Natural killer cell (primary cell): ENCODE results near the gene BBS9. TPM values are rescaled to one million over a fixed set of nuclear protein-coding genes. Genes with fewer than 3 reads are reported as not detected.

ENCODE experiments used
- ATAC-seq, 3 donors: fragments of 150-1000 bp in 2 of 3; fragments of 200-7000 bp in 1 of 3; cut with Tn5 transposase; 1 replicate in 1 of 3; 2 replicates in 2 of 3; pipeline ENCODE4 v1.10.0; 2021; ENCODE audit warnings: mild to moderate bottlenecking in 2 of 3, moderate library complexity in 2 of 3
- DNase-seq, 2 donors: peaks; one replicate each; pipeline versions ENCODE4 v3.0.0 to v3.0.0-alpha.2; 2013 to 2021; ENCODE audit warnings: mixed read lengths in 1 of 2
- H3K27ac ChIP-seq: one replicate; pipeline ENCODE4 v1.5.1; 2013; ENCODE audit warnings: mild to moderate bottlenecking, low read length
- H3K27me3 ChIP-seq: one replicate; pipeline ENCODE4 v1.6.1; 2013; ENCODE audit warnings: low read length; ENCODE audit not compliant: control insufficient read depth, insufficient read depth
- H3K36me3 ChIP-seq: one replicate; pipeline ENCODE4 v1.6.1; 2013; ENCODE audit warnings: low read length; ENCODE audit not compliant: control insufficient read depth, insufficient read depth
- H3K4me1 ChIP-seq: one replicate; pipeline ENCODE4 v1.6.1; 2013; ENCODE audit warnings: low read length; ENCODE audit not compliant: control insufficient read depth, insufficient read depth
- H3K4me3 ChIP-seq: one replicate; pipeline ENCODE4 v1.5.1; 2013; ENCODE audit warnings: low read length
- H3K9me3 ChIP-seq: one replicate; pipeline ENCODE4 v1.6.1; 2013; ENCODE audit warnings: low read length; ENCODE audit not compliant: control insufficient read depth, insufficient read depth
- H3K27ac Mint-ChIP-seq, 2 donors: one replicate each; pipeline ENCODE4 v1.8.0; 2022; ENCODE audit warnings: mild to moderate bottlenecking in 2 of 2, mixed read lengths in 2 of 2, moderate library complexity in 1 of 2
- H3K27me3 Mint-ChIP-seq, 2 donors: one replicate each; pipeline ENCODE4 v1.8.0; 2022; ENCODE audit warnings: low read depth in 2 of 2, mixed read lengths in 2 of 2
- H3K36me3 Mint-ChIP-seq: one replicate; pipeline ENCODE4 v1.8.0; 2022; ENCODE audit warnings: mixed read lengths
- H3K4me1 Mint-ChIP-seq, 2 donors: one replicate each; pipeline ENCODE4 v1.8.0; 2022; ENCODE audit warnings: mixed read lengths in 2 of 2
- H3K4me3 Mint-ChIP-seq: one replicate; pipeline ENCODE4 v1.8.0; 2022; ENCODE audit warnings: mild to moderate bottlenecking, moderate library complexity, mixed read lengths
- H3K9me3 Mint-ChIP-seq, 2 donors: one replicate each; pipeline ENCODE4 v1.8.0; 2022; ENCODE audit warnings: mixed read lengths in 2 of 2
- CTCF ChIP-seq: fragments of 200-600 bp; IDR thresholded peaks from one replicate; pipeline ENCODE4 v1.8.0; 2022; ENCODE audit warnings: antibody characterized with exemption
- WGBS: methylation state at CpG from one replicate; pipeline ENCODE4 v1.1.7; 2013; ENCODE audit warnings: missing lambda C conversion rate; ENCODE audit not compliant: insufficient coverage; 5-methylcytosine and 5-hydroxymethylcytosine counted together
- intact Hi-C: fragments of 100-400 bp; cut with micrococcal nuclease; formaldehyde crosslinking; loops from one replicate; pipeline ENCODE4 v1.14.2; 2022
- total RNA-seq, 4 donors: library from RNA; stranded (reverse); fragments of 120-200 nt in 1 of 4; gene quantifications; one replicate each; pipeline versions ENCODE4 v1.2.3 to v1.2.4, GENCODE V29; 2013 to 2022

Gene BBS9
- total RNA-seq, 3 donors from 2014 or later (not counting 1 experiment from before 2014, with no cell fraction given) = 25.1 to 34.6 (median 34.4) TPM

DNA sequence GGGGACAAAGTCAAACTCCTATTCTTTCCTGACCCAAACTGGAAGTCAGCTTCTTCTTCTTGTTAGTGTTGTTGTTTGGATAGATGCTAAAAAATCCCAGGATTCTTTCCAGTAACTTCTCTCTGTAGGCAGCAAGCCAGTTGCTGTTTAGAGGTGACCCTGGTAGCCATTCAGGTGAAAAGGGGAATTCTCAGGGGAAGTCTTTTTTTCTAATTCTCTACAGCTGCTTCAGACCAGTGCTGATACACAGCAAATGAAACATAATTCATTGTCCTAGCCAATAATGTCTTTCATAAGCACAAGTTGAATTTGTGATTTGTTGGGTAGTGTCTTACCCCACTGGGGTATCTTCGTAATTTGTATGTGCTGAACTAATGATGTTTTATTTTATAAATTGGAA is 357.3 kb downstream of the BBS9 start:
- Histone ChIP-seq H3K4me1 (no peaks in the 10 kb centered on the region), H3K27ac (no peak overlapping the region), H3K9me3 (no peaks in the 10 kb centered on the region), H3K4me3 (no peak overlapping the region), H3K36me3 (no peaks in the 10 kb centered on the region), H3K27me3 (no peaks in the 10 kb centered on the region)
- Mint-ChIP-seq H3K9me3 (peaks cover 2 to 3% of the 10 kb centered on the region in 2 donors), H3K4me3 (no peak overlapping the region), H3K4me1 (peaks cover 0 to 12% of the 10 kb centered on the region in 2 donors), H3K27ac (no peak overlapping the region), H3K36me3 (peaks cover 8% of the 10 kb centered on the region), H3K27me3 (no peaks in the 10 kb centered on the region)
- intact Hi-C loops = no loop called here
- WGBS = 78% methylated on average over 1 of the region's 1 CpG
- ATAC-seq (no peak), DNase-seq (no peak)
- no peak for TF ChIP-seq CTCF

GRCh38 chr7:33487998-33488682 is 358.8 kb downstream of the BBS9 start:
- Mint-ChIP-seq H3K9me3 (peaks cover 2 to 3% of the 10 kb centered on the region in 2 donors), H3K36me3 (peaks cover 8% of the 10 kb centered on the region), H3K27me3 (no peaks in the 10 kb centered on the region), H3K27ac (no peak overlapping the region), H3K4me3 (no peak overlapping the region), H3K4me1 (peaks cover 0 to 12% of the 10 kb centered on the region in 2 donors)
- H3K4me3 ChIP-seq = no peak overlapping the region
- ATAC-seq (no peak), DNase-seq (no peak)
- H3K4me1 ChIP-seq = no peaks in the 10 kb centered on the region
- no peaks in the 10 kb centered on the region for H3K27me3 ChIP-seq
- H3K9me3 ChIP-seq = no peaks in the 10 kb centered on the region
- intact Hi-C loops = no loop called here
- no peak overlapping the region for H3K27ac ChIP-seq
- H3K36me3 ChIP-seq = no peaks in the 10 kb centered on the region
- no peak for TF ChIP-seq CTCF

DNA sequence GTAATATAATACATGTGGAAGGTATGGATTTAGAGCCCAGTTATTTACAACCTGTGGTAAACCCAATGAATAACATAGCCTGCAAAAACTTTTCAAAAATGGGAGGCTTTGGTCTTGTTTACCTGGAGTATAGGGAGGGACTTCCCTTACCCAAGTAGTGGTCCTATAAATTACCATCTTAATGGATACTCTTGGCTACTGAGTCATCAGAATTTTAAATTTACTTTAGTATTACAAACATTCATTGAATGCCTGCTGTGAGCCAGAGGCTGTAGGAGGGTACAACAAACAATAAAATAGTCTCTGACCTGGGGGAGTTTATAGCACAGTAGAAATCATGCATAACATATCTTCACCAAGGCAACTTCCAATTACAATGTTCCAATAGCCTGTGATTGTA is 365.1 kb downstream of the BBS9 start:
- H3K27ac ChIP-seq = no peak overlapping the region
- ATAC-seq = no peak

More for the DNA sequence above, 365.1 kb downstream of the BBS9 start:
- no peak for TF ChIP-seq CTCF
- no peak overlapping the region for H3K4me3 ChIP-seq
- intact Hi-C loops = no loop called here
- H3K36me3 Mint-ChIP-seq = no peaks in the 10 kb centered on the region
- H3K27me3 Mint-ChIP-seq = no peaks in the 10 kb centered on the region
- no peaks in the 10 kb centered on the region for H3K27me3 ChIP-seq
- H3K4me1 ChIP-seq = no peaks in the 10 kb centered on the region
- no peak for DNase-seq
- H3K27ac Mint-ChIP-seq = no peak overlapping the region
- no peaks in the 10 kb centered on the region for H3K9me3 ChIP-seq
- no peaks in the 10 kb centered on the region for H3K36me3 ChIP-seq
- H3K4me1 Mint-ChIP-seq = no peaks in the 10 kb centered on the region
- H3K9me3 Mint-ChIP-seq = no peaks in the 10 kb centered on the region
- no peak overlapping the region for H3K4me3 Mint-ChIP-seq
